Neural cell (in vitro differentiated cells): ENCODE measurements around the gene PPP1R3G.

Experiments used
- CTCF ChIP-seq: fragments of 450-650 bp; IDR thresholded peaks from 2 replicates; pipeline ENCODE4 v1.5.1; 2014; ENCODE audit warnings: antibody characterized with exemption, mild to moderate bottlenecking, moderate library complexity; ENCODE audit not compliant: poor library complexity, severe bottlenecking
- EZH2 ChIP-seq: fragments of 200-600, 300-800 bp; shearing (Covaris generic), sonication (generic); IDR thresholded peaks from 2 replicates; pipeline ENCODE4 v1.6.1; 2014; ENCODE audit warnings: antibody characterized with exemption, low read length, borderline replicate concordance, mild to moderate bottlenecking; ENCODE audit not compliant: insufficient read depth, poor library complexity, severe bottlenecking

- TF ChIP-seq EZH2: no peak
- no peak for TF ChIP-seq CTCF
Observed at GRCh38 chr6:5087389-5087788, 2.2 kb downstream of the PPP1R3G start.
